MM.1S (cell line): ENCODE data around the gene SPC24.
A peak's percentile ranks its signal among the peaks of the same experiment; 100 is the strongest.

Source experiments
- DNase-seq: peaks from one replicate; pipeline ENCODE4 v3.0.0-alpha.2; 2015
- H2AFZ ChIP-seq: fragments of 300-600 bp; sonication (generic); 2 replicates; pipeline ENCODE4 v1.6.0; 2016; ENCODE audit warnings: antibody characterized with exemption, low read length
- H3F3A ChIP-seq: fragments of 300-600 bp; sonication (generic); 2 replicates; pipeline ENCODE4 v1.6.1; 2016; ENCODE audit warnings: mild to moderate bottlenecking, antibody characterized with exemption, low read length, moderate library complexity, mixed read lengths; ENCODE audit not compliant: insufficient read depth
- H3K27ac ChIP-seq: fragments of 300-600 bp; sonication (generic); 2 replicates; pipeline ENCODE4 v1.5.1; 2016; ENCODE audit warnings: mild to moderate bottlenecking, low read length
- H3K27me3 ChIP-seq: fragments of 300-600 bp; sonication (generic); replicated peaks from 2 replicates; pipeline ENCODE4 v1.6.0; 2016; ENCODE audit warnings: low read length; ENCODE audit not compliant: insufficient read depth
- H3K36me3 ChIP-seq: fragments of 300-600 bp; sonication (generic); replicated peaks from 2 replicates; pipeline ENCODE4 v1.6.1; 2016; ENCODE audit warnings: mild to moderate bottlenecking, low read length, mixed read lengths; ENCODE audit not compliant: insufficient read depth
- H3K4me1 ChIP-seq: fragments of 300-600 bp; sonication (generic); 2 replicates; pipeline ENCODE4 v1.6.1; 2016; ENCODE audit warnings: low read length, mixed read lengths
- H3K4me2 ChIP-seq: fragments of 300-600 bp; sonication (generic); 2 replicates; pipeline ENCODE4 v1.6.0; 2016; ENCODE audit warnings: low read depth, low read length
- H3K4me3 ChIP-seq: fragments of 300-600 bp; sonication (generic); 2 replicates; pipeline ENCODE4 v1.5.1; 2016; ENCODE audit warnings: low read length, mixed read lengths
- H3K79me2 ChIP-seq: fragments of 300-600 bp; sonication (generic); 2 replicates; pipeline ENCODE4 v1.6.1; 2016; ENCODE audit warnings: mixed run types, low read length, mixed read lengths
- H3K9ac ChIP-seq: fragments of 300-600 bp; sonication (generic); 2 replicates; pipeline ENCODE4 v1.6.1; 2016; ENCODE audit warnings: low read length, mixed read lengths
- H3K9me2 ChIP-seq: fragments of 300-600 bp; sonication (generic); replicated peaks from 2 replicates; pipeline ENCODE4 v1.6.1; 2016; ENCODE audit warnings: mild to moderate bottlenecking, low read length, mixed read lengths; ENCODE audit not compliant: insufficient read depth
- H3K9me3 ChIP-seq: fragments of 300-600 bp; sonication (generic); replicated peaks from 2 replicates; pipeline ENCODE4 v1.6.1; 2016; ENCODE audit warnings: mild to moderate bottlenecking, low read length, mixed read lengths; ENCODE audit not compliant: insufficient read depth
- H4K20me1 ChIP-seq: fragments of 300-600 bp; sonication (generic); 2 replicates; pipeline ENCODE4 v1.6.1; 2016; ENCODE audit warnings: mild to moderate bottlenecking, low read length, moderate library complexity, mixed read lengths; ENCODE audit not compliant: insufficient read depth
- EZH2 ChIP-seq: fragments of 300-600 bp; sonication (generic); optimal IDR thresholded peaks from 2 replicates; pipeline ENCODE3; 2017; ENCODE audit warnings: low read depth, mild to moderate bottlenecking, antibody characterized with exemption, low read length, mixed read lengths
- EZH2phosphoT487 ChIP-seq: fragments of 300-600 bp; sonication (generic); IDR thresholded peaks from 2 replicates; pipeline ENCODE4 v1.6.1; 2018; ENCODE audit warnings: antibody characterized with exemption, low read length
- TF ChIP-seq, protein P1 (sequence below): fragments of 300-600 bp; sonication (generic); IDR thresholded peaks from 2 replicates; pipeline ENCODE4 v1.5.1; 2016; ENCODE audit warnings: antibody characterized with exemption, low read length, mixed read lengths

The SPC24 gene

GRCh38 chr19:11137542-11138384 is 17.8 kb downstream of the SPC24 start:
- Histone ChIP-seq H3K36me3 (no peaks in the 10 kb centered on the region), H3K4me1 (no peaks in the 10 kb centered on the region), H4K20me1 (no peaks in the 10 kb centered on the region), H3F3A (peaks cover 19% of the 10 kb centered on the region), H3K9ac (peak overlapping the region; percentile 39; the same call in 1 of the 2 replicates), H3K4me2 (peak overlapping the region; percentile 94), H3K27ac (no peak overlapping the region), H2AFZ (peak overlapping the region; percentile 86), H3K9me2 (no peaks in the 10 kb centered on the region), H3K27me3 (no peaks in the 10 kb centered on the region), H3K9me3 (no peaks in the 10 kb centered on the region), H3K4me3 (peak overlapping the region; percentile 63), H3K79me2 (no peaks in the 10 kb centered on the region)
- TF ChIP-seq, protein P1, sequence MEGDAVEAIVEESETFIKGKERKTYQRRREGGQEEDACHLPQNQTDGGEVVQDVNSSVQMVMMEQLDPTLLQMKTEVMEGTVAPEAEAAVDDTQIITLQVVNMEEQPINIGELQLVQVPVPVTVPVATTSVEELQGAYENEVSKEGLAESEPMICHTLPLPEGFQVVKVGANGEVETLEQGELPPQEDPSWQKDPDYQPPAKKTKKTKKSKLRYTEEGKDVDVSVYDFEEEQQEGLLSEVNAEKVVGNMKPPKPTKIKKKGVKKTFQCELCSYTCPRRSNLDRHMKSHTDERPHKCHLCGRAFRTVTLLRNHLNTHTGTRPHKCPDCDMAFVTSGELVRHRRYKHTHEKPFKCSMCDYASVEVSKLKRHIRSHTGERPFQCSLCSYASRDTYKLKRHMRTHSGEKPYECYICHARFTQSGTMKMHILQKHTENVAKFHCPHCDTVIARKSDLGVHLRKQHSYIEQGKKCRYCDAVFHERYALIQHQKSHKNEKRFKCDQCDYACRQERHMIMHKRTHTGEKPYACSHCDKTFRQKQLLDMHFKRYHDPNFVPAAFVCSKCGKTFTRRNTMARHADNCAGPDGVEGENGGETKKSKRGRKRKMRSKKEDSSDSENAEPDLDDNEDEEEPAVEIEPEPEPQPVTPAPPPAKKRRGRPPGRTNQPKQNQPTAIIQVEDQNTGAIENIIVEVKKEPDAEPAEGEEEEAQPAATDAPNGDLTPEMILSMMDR: peak; percentile 69
- no peak for TF ChIP-seq EZH2phosphoT487
- no peak for TF ChIP-seq EZH2
- peak; percentile 51 for DNase-seq

- no peak overlapping the region for H3K9ac ChIP-seq
- H2AFZ ChIP-seq: no peak overlapping the region
- H3K4me3 ChIP-seq: no peak overlapping the region
- no peaks in the 10 kb centered on the region for H4K20me1 ChIP-seq
- no peaks in the 10 kb centered on the region for H3K79me2 ChIP-seq
- no peak overlapping the region for H3K27ac ChIP-seq
- no peak for DNase-seq
- H3K36me3 ChIP-seq: peaks cover 6% of the 10 kb centered on the region
- no peak for TF ChIP-seq EZH2phosphoT487
- no peak for TF ChIP-seq EZH2
- TF ChIP-seq, protein P1: no peak
- H3F3A ChIP-seq: peaks cover 26% of the 10 kb centered on the region
- H3K9me3 ChIP-seq: no peaks in the 10 kb centered on the region
- H3K4me1 ChIP-seq: no peaks in the 10 kb centered on the region
- H3K9me2 ChIP-seq: no peaks in the 10 kb centered on the region
- H3K27me3 ChIP-seq: no peaks in the 10 kb centered on the region
- no peak overlapping the region for H3K4me2 ChIP-seq
Observed at GRCh38 chr19:11136400-11137101, 19.0 kb downstream of the SPC24 start.

GRCh38 chr19:11131471-11131870 is 24.1 kb downstream of the SPC24 start:
- Histone ChIP-seq H3K9me3 (no peaks in the 10 kb centered on the region), H3K27ac (no peak overlapping the region), H3K27me3 (no peaks in the 10 kb centered on the region), H4K20me1 (no peaks in the 10 kb centered on the region), H3K79me2 (peaks cover 4% of the 10 kb centered on the region; the same call in 1 of the 2 replicates), H3K4me1 (no peaks in the 10 kb centered on the region), H3K36me3 (peaks cover 26% of the 10 kb centered on the region), H3K9ac (no peak overlapping the region), H3F3A (peaks cover 46% of the 10 kb centered on the region), H2AFZ (no peak overlapping the region), H3K4me3 (no peak overlapping the region), H3K9me2 (no peaks in the 10 kb centered on the region), H3K4me2 (no peak overlapping the region)
- no peak for DNase-seq
- no peak for TF ChIP-seq EZH2
- TF ChIP-seq EZH2phosphoT487: no peak
- TF ChIP-seq, protein P1: no peak
